ENCODE data around the gene STAT3.

DNA sequence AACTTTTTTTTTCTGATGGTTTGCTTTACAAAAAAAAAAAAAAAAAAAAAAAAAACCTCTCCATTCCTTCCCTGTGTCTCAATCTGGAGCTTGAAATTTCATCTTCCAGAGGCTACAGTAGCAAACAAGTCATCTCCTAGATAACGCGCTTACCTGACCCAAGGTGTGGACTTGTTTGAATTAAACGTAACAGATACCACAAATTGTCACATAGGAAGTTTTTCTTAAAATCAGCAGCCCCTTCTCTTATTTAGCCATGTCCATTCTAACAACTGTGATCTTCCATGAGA lies 114.0 kb downstream of the STAT3 start:
- TF ChIP-seq MAZ (IDR thresholded peaks at IDR 0.05; ENCODE audit: borderline replicate concordance, low read depth, low read length) (no peak), MAZ (CRISPR knock-in tag; IDR thresholded peaks at IDR 0.05; ENCODE audit: low read depth) (no peak), MYNN (CRISPR knock-in tag; IDR thresholded peaks at IDR 0.05; ENCODE audit: low read depth) (no peak), ZSCAN29 (CRISPR knock-in tag; conservative IDR thresholded peaks at IDR 0.05) (no peak), NBN (conservative IDR thresholded peaks at IDR 0.05) (no peak)
